Smooth muscle cell (in vitro differentiated cells): Measurements from ENCODE around the gene CAMTA1. TPM values are rescaled to one million over a fixed set of nuclear protein-coding genes. Genes with fewer than 3 reads are reported as not detected.

ENCODE experiments used
- DNase-seq: peaks from one replicate; lab custom pipeline; 2025; ENCODE audit not compliant: unreplicated experiment; lab: John Stamatoyannopoulos, UW
- H2AFZ ChIP-seq: fragments of 200-600 bp; sonication (generic); 2 replicates; pipeline ENCODE4 v1.6.0; 2016; ENCODE audit warnings: antibody characterized with exemption, low read depth, mild to moderate bottlenecking
- H3F3A ChIP-seq: fragments of 200-600 bp; sonication (generic); 2 replicates; pipeline ENCODE4 v1.6.0; 2017; ENCODE audit warnings: antibody characterized with exemption, low read depth
- H3K27ac ChIP-seq: fragments of 200-600 bp; sonication (generic); 2 replicates; pipeline ENCODE4 v1.5.1; 2016; ENCODE audit warnings: low read depth, mild to moderate bottlenecking
- H3K27me3 ChIP-seq: fragments of 200-600 bp; sonication (generic); 2 replicates; pipeline ENCODE4 v1.6.1; 2016; ENCODE audit warnings: low read depth, mild to moderate bottlenecking
- H3K36me3 ChIP-seq: fragments of 200-600 bp; sonication (generic); 2 replicates; pipeline ENCODE4 v1.5.1; 2016; ENCODE audit warnings: low read depth
- H3K4me1 ChIP-seq: fragments of 200-600 bp; sonication (generic); 2 replicates; pipeline ENCODE4 v1.5.1; 2016; ENCODE audit warnings: low read depth
- H3K4me2 ChIP-seq: fragments of 200-600 bp; sonication (generic); 2 replicates; pipeline ENCODE4 v1.6.0; 2016; ENCODE audit warnings: mild to moderate bottlenecking
- H3K4me3 ChIP-seq: fragments of 200-600 bp; sonication (generic); 2 replicates; pipeline ENCODE4 v1.5.1; 2016; ENCODE audit warnings: mild to moderate bottlenecking
- H3K79me2 ChIP-seq: fragments of 200-600 bp; sonication (generic); 2 replicates; pipeline ENCODE4 v1.6.0; 2016; ENCODE audit warnings: low read depth, mild to moderate bottlenecking
- H3K9ac ChIP-seq: fragments of 200-600 bp; sonication (generic); 2 replicates; pipeline ENCODE4 v1.6.0; 2016; ENCODE audit warnings: low read depth
- H3K9me3 ChIP-seq: fragments of 200-600 bp; sonication (generic); replicated peaks from 2 replicates; pipeline ENCODE4 v1.5.1; 2016; ENCODE audit warnings: low read depth
- H4K20me1 ChIP-seq: fragments of 200-600 bp; sonication (generic); 2 replicates; pipeline ENCODE4 v1.6.0; 2016; ENCODE audit warnings: low read depth
- CTCF ChIP-seq: fragments of 200-600 bp; sonication (generic); IDR thresholded peaks from 2 replicates; pipeline ENCODE4 v1.5.1; 2017; ENCODE audit warnings: borderline replicate concordance, mild to moderate bottlenecking, antibody characterized with exemption; ENCODE audit not compliant: insufficient read depth, poor library complexity, severe bottlenecking
- WGBS: methylation state at CpG from one replicate; pipeline ENCODE4 v1.1.7; 2016; ENCODE audit warnings: low lambda C conversion rate; 5-methylcytosine and 5-hydroxymethylcytosine counted together
- polyA plus RNA-seq: library from polyadenylated mRNA; unstranded; fragments of >200 nt; fragmentation: Nextera tagmentation; extraction: Ambion mirVana; gene quantifications from 2 replicates; pipeline ENCODE4 v1.2.1, GENCODE V29; 2016
- total RNA-seq: library from RNA; depleted of rRNA; stranded (reverse); fragments of >200 nt; gene quantifications from 2 replicates; pipeline ENCODE4 v1.2.3, GENCODE V29; 2014

Gene CAMTA1
- total and polyA plus RNA-seq, 2 experiments from 2014 or later: 139 to 145 TPM

- Histone ChIP-seq H3K27me3 (no peaks in the 10 kb centered on the region), H3K9ac (no peak overlapping the region), H3K4me3 (no peak overlapping the region), H3K4me2 (no peak overlapping the region), H3K4me1 (peaks cover 7% of the 10 kb centered on the region), H2AFZ (no peak overlapping the region), H3K79me2 (peaks cover 5% of the 10 kb centered on the region), H3K9me3 (no peaks in the 10 kb centered on the region), H3F3A (no peaks in the 10 kb centered on the region), H3K36me3 (no peaks in the 10 kb centered on the region), H4K20me1 (no peaks in the 10 kb centered on the region), H3K27ac (no peak overlapping the region)
- WGBS: 89% methylated on average over 7 of the region's 7 CpGs
- no peak for DNase-seq
- no peak for TF ChIP-seq CTCF
Observed at GRCh38 chr1:6779089-6779805, 6.0 kb upstream of the CAMTA1 start.

DNA sequence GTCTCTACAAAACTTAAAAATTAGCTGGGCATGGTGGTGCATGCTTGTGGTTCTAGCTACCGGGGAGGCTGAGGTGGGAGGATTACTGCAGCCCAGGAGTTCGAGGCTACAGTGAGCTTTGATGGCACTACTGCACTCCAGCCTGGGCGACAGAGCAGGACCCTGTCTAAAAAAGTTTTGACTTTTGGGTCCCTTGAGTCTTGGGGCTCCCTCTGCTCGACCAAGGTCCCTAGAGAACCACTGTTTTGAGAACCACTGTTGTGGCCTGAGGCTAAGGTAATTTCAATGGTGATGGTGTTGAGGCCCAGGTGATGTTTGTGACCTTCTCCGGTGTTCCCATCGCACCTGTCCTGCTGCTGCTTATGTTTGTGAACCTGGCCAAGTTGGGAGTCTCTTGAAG, 3.1 kb upstream of the CAMTA1 start:
- TF ChIP-seq CTCF: no peak
- H3F3A ChIP-seq: no peaks in the 10 kb centered on the region
- peaks cover 7% of the 10 kb centered on the region for H3K4me1 ChIP-seq
- DNase-seq: no peak
- no peaks in the 10 kb centered on the region for H3K36me3 ChIP-seq
- H4K20me1 ChIP-seq: peaks cover 14% of the 10 kb centered on the region
- no peak overlapping the region for H3K27ac ChIP-seq
- peaks cover 19% of the 10 kb centered on the region for H3K79me2 ChIP-seq
- 96% methylated on average over 6 of the region's 6 CpGs for WGBS
- no peak overlapping the region for H3K4me3 ChIP-seq
- H2AFZ ChIP-seq: no peak overlapping the region
- no peak overlapping the region for H3K4me2 ChIP-seq
- H3K9me3 ChIP-seq: no peaks in the 10 kb centered on the region
- H3K27me3 ChIP-seq: no peaks in the 10 kb centered on the region
- H3K9ac ChIP-seq: no peak overlapping the region

DNA sequence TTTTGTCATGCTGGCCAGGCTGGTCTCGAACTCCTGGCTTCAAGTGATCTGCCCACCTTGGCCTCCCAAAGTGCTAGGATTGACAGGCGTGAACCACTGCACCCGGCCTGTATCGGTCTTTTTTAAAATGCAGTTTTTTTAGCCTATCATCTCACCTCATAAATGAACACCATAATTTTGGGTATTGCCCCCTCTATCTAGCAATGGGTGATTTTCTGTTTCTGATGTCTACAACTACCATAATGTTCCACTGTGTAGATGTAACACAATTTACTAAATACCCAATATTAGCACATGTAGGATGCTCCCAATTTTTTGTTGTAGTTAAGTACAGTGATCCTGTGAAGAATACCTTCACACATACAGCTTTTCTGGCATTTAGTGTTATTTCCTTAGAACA, 2.0 kb upstream of the CAMTA1 start:
- H3K27ac ChIP-seq: no peak overlapping the region
- peak overlapping the region; percentile 88 for H3K4me2 ChIP-seq

More for the DNA sequence above, 2.0 kb upstream of the CAMTA1 start:
- H3F3A ChIP-seq: no peaks in the 10 kb centered on the region
- H3K4me3 ChIP-seq: peak overlapping the region; percentile 93
- H3K4me1 ChIP-seq: peaks cover 7% of the 10 kb centered on the region
- TF ChIP-seq CTCF: no peak
- peak overlapping the region; percentile 94 for H3K9ac ChIP-seq
- peak overlapping the region; percentile 89 for H2AFZ ChIP-seq
- DNase-seq: no peak
- 92% methylated on average over 4 of the region's 4 CpGs for WGBS
- H3K9me3 ChIP-seq: no peaks in the 10 kb centered on the region
- no peaks in the 10 kb centered on the region for H3K27me3 ChIP-seq
- H3K36me3 ChIP-seq: no peaks in the 10 kb centered on the region
- H3K79me2 ChIP-seq: peaks cover 30% of the 10 kb centered on the region
- peaks cover 24% of the 10 kb centered on the region for H4K20me1 ChIP-seq
